ENCODE data around the gene KIR3DL2.
"Not testable (repeated sequence)": the region's sequence is repeated elsewhere in the genome, so short reads cannot be mapped to it uniquely, and the experiment has no call there.

The KIR3DL2 gene

GRCh38 chr19:54850061-54850640, at the start of gene KIR3DL2:
Gene KIR3DL2 (plus strand): TSS chr19:54850443. CDS start chr19:54850476, 33 bp downstream.
- not testable (repeated sequence) for DNase-seq

GRCh38 chr19:54803410-54803809, 46.8 kb upstream of the KIR3DL2 start, which contains the start of gene KIR2DL4:
Gene KIR2DL4 (plus strand): TSS chr19:54803610. CDS start chr19:54803652, 42 bp downstream.
- DNase-seq: no peak

- no peak for DNase-seq
Observed at GRCh38 chr19:54804101-54804500, 46.1 kb upstream of the KIR3DL2 start.

- DNase-seq: no peak
Observed at GRCh38 chr19:54804571-54804970, 45.7 kb upstream of the KIR3DL2 start.

- no peak for DNase-seq
Observed at GRCh38 chr19:54805665-54806515, 44.4 kb upstream of the KIR3DL2 start.

GRCh38 chr19:54806516-54806838, 43.8 kb upstream of the KIR3DL2 start:
- no peak for DNase-seq

- DNase-seq: not testable (repeated sequence)
Observed at GRCh38 chr19:54814571-54814970, 35.7 kb upstream of the KIR3DL2 start.

- not testable (repeated sequence) for DNase-seq
Observed at GRCh38 chr19:54816251-54816650, 34.0 kb upstream of the KIR3DL2 start, which contains the start of gene KIR3DL1. Gene KIR3DL1 (plus strand): TSS chr19:54816468.

GRCh38 chr19:54817670-54818536, 32.3 kb upstream of the KIR3DL2 start:
- DNase-seq: no peak

GRCh38 chr19:54824416-54824815, 25.8 kb upstream of the KIR3DL2 start:
- DNase-seq: not testable (repeated sequence)

GRCh38 chr19:54825326-54825725, 24.9 kb upstream of the KIR3DL2 start:
- DNase-seq: not testable (repeated sequence)

GRCh38 chr19:54828064-54828463, 22.2 kb upstream of the KIR3DL2 start:
- not testable (repeated sequence) for DNase-seq

GRCh38 chr19:54832496-54832895, 17.7 kb upstream of the KIR3DL2 start, which contains the start of gene KIR2DS4:
Gene KIR2DS4 (plus strand): TSS chr19:54832676.
- not testable (repeated sequence) for DNase-seq

GRCh38 chr19:54835126-54835525, 15.1 kb upstream of the KIR3DL2 start:
- DNase-seq: not testable (repeated sequence)

GRCh38 chr19:54837522-54837921, 12.7 kb upstream of the KIR3DL2 start:
- DNase-seq: not testable (repeated sequence)

- DNase-seq: not testable (repeated sequence)
Observed at GRCh38 chr19:54843171-54843570, 7.1 kb upstream of the KIR3DL2 start.

- DNase-seq: no peak
Observed at GRCh38 chr19:54850930-54851329, 687 bp downstream of the KIR3DL2 start.

GRCh38 chr19:54851353-54851752, 1.1 kb downstream of the KIR3DL2 start:
- no peak for DNase-seq

- not testable (repeated sequence) for DNase-seq
Observed at GRCh38 chr19:54855241-54855640, 5.0 kb downstream of the KIR3DL2 start.

- not testable (repeated sequence) for DNase-seq
Observed at GRCh38 chr19:54858476-54858875, 8.2 kb downstream of the KIR3DL2 start.

GRCh38 chr19:54859421-54859820, 9.2 kb downstream of the KIR3DL2 start:
- DNase-seq: not testable (repeated sequence)

GRCh38 chr19:54863459-54863858, 13.2 kb downstream of the KIR3DL2 start:
- DNase-seq: not testable (repeated sequence)

GRCh38 chr19:54871696-54872095, 21.5 kb downstream of the KIR3DL2 start:
- no peak for DNase-seq

Measured in activated T-cell treated with anti-CD3 and anti-CD28 coated beads, Interleukin-2, amount 50 U/mL, for 1 hour (primary cell).